AG04449 (cell line): ENCODE results near the gene ZCCHC14.

Source experiments
- CTCF ChIA-PET: fragments of 350-600 bp; formaldehyde crosslinking; extraction: SDS; loops from one replicate; lab custom pipeline; 2021; ENCODE audit warnings: antibody characterized with exemption; lab: Yijun Ruan, JAX
- POLR2A ChIA-PET: fragments of 400-600, 350-600 bp; formaldehyde crosslinking; extraction: SDS; loops from one replicate; lab custom pipeline; 2020; ENCODE audit warnings: antibody characterized with exemption, inconsistent platforms; lab: Yijun Ruan, JAX
- DNase-seq: peaks from one replicate; pipeline ENCODE4 v3.0.0-alpha.2; 2010; ENCODE audit warnings: low read depth, low spot score
- H3K4me3 ChIP-seq: 2 replicates; pipeline ENCODE4 v1.5.1; 2011; ENCODE audit warnings: low read depth, mild to moderate bottlenecking, control low read depth, low read length
- TF ChIP-seq, protein P1 (sequence below): IDR thresholded peaks from one replicate; pipeline ENCODE4 v1.5.1; 2011; ENCODE audit warnings: mild to moderate bottlenecking, moderate library complexity, low read length, control low read depth, inconsistent platforms; ENCODE audit not compliant: insufficient read depth; ENCODE audit errors: missing control alignments

ZCCHC14 gene

DNA sequence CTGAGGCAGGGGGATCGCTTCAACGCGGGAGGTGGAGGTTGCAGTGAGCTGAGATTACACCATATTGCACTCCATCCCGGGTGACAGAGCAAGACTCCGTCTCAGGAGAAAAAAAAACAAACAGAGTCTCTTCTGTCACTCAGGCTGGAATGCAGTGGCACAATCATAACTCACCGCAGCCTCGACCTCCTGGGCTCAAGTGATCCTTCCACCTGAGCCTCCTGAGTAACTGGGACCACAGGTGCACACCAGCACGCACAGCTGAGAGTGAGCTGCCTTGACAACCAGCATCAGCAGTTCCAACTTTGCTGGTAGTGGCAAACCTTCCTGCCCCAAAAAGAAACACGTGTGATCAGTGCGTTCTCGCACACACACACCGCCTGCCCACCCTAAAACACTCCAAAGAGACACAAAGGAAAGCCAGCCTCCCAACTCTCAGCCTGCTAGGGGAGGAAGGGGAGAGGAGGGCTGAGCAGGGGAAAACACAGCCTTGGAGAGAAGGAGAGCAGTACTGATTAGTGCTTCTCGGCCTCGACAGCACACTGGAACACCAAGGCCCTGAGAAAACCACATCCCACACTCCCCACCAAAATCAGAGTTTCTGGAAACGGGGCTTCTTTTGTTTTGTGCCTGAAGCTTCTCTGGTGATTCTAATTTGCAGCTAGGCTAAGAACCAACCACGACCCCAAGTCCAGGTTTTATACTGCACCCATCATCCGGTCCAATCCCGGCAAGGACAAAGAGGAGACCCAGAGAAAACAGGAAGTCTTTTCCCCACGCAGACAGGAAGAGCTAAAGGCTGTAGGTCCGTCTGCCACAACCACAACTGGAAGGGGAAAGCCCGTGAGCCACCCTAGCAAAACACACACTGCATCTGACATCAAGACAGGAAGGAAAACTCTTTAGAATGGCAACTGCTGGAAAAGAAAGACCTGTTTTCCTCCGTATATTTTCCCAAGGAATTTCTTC, 28.8 kb downstream of the ZCCHC14 start:
- TF ChIP-seq, protein P1, sequence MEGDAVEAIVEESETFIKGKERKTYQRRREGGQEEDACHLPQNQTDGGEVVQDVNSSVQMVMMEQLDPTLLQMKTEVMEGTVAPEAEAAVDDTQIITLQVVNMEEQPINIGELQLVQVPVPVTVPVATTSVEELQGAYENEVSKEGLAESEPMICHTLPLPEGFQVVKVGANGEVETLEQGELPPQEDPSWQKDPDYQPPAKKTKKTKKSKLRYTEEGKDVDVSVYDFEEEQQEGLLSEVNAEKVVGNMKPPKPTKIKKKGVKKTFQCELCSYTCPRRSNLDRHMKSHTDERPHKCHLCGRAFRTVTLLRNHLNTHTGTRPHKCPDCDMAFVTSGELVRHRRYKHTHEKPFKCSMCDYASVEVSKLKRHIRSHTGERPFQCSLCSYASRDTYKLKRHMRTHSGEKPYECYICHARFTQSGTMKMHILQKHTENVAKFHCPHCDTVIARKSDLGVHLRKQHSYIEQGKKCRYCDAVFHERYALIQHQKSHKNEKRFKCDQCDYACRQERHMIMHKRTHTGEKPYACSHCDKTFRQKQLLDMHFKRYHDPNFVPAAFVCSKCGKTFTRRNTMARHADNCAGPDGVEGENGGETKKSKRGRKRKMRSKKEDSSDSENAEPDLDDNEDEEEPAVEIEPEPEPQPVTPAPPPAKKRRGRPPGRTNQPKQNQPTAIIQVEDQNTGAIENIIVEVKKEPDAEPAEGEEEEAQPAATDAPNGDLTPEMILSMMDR, result no peak
- H3K4me3 ChIP-seq, result peak overlapping the region; percentile 26
- no peak for DNase-seq
- ChIA-PET CTCF (interaction anchor here (0.9 to 1.6 kb wide), 5 partner anchors 11 to 49 kb away, joined by 3 to 4 read pairs (median 3); no protein-coding TSS in a partner anchor), POLR2A (interaction anchor here (1.2 to 2.0 kb wide), 3 partner anchors 7 to 118 kb away, joined by 3 to 4 read pairs (median 4); no protein-coding TSS in a partner anchor)

DNA sequence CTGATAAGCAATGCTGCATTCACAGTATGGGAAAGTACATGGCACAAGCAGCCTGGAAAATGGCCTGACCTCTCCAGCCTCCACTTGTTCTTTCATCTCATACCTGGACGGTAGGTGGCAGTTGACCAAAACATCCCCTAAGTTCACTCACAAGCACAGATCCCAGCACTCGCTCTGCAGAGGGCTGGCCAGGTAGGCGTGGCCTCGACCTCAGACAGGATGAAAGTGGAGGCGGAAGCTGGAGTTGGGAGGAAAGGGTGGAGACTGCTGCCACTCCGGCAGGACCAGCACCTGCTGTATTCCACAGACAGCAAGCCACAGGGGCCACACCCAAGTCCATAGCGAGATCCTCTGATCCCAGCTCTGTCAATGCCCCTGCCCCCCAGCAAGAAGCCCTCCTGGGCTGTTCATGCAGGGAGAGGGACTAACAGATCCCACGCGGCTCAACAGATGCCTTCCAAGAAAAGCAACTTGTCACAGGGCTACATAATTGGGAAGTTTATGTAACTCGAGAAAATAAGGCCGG, 31.3 kb downstream of the ZCCHC14 start:
- POLR2A ChIA-PET, result interaction anchor here (0.6 kb wide), 1 partner anchor 39 kb away, joined by 4 read pairs; no protein-coding TSS in a partner anchor
- CTCF ChIA-PET, result interaction anchor here (1.6 kb wide), 1 partner anchor 9 kb away, joined by 4 read pairs; no protein-coding TSS in a partner anchor
- DNase-seq, result no peak
- H3K4me3 ChIP-seq, result no peak overlapping the region
- TF ChIP-seq, protein P1, result no peak

DNA sequence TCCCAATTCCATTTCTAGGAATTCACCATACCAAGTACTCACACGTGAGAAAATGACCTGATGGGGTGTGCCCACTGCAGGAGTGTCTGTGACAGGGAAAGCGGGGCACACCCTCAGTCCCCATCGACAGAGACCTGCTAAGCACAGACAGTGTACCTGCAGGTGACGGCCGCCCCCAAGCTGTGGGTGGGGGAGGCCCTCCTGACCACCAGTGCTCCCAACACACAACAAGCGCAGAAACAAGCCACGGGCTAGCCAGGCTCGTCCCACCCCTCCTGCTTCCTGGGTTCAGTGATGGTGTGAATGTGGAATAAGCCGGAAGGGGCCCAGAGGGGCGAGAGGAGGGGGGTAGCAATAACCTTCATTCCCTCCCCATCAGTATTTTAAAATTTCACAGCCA, 31.9 kb downstream of the ZCCHC14 start:
- no peak overlapping the region for H3K4me3 ChIP-seq
- ChIA-PET POLR2A (no interaction called here), CTCF (interaction anchor here (1.6 kb wide), 1 partner anchor 10 kb away, joined by 4 read pairs; no protein-coding TSS in a partner anchor)
- TF ChIP-seq, protein P1, result no peak
- DNase-seq, result no peak

DNA sequence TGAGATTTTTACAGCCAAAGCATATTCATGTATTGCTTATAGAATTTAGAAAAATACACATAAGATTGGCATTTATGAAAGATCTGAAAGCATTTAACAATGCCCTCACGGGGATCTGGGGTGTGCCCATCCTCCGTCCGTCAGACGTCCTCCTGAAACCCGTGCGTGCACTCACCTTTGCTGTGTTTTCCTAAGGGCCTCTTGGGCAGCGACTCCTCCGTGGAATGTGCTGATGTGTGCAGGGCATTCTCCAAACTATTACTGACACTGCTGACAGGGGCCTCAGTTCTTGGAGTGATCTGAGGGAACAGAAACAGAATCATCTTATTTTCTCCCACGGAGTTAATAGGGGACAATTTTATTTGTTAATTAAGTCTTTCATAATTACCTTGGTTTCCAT, 33.0 kb downstream of the ZCCHC14 start:
- TF ChIP-seq, protein P1, result no peak
- DNase-seq, result no peak
- H3K4me3 ChIP-seq, result no peak overlapping the region
- POLR2A ChIA-PET, result no interaction called here
- CTCF ChIA-PET, result interaction anchor here (0.7 kb wide), 1 partner anchor 13 kb away, joined by 4 read pairs; no protein-coding TSS in a partner anchor

DNA sequence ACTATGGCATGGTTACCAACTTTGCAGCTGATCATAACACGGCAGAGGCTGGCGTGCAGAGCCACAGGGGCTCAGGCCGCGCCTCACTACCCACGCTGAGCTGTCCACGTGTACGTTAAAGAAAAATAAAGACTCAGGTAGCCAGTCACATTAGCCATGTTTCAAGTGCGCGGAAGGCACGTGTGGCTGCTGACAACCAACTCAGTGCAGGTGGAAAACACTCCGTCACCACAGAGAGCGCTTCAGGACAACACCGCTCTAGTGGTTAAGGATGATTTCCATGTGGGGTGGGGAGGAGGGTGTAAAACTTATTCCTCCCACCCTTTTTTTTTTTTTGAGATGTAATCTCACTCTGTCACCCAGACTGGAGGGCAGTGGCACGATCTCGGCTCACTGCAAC, 33.8 kb downstream of the ZCCHC14 start:
- H3K4me3 ChIP-seq, result no peak overlapping the region
- TF ChIP-seq, protein P1, result no peak
- ChIA-PET POLR2A (no interaction called here), CTCF (interaction anchor here (0.7 kb wide), 1 partner anchor 14 kb away, joined by 4 read pairs; no protein-coding TSS in a partner anchor)
- no peak for DNase-seq
